Rectal smooth muscle tissue (tissue), 1 donor: ENCODE data around the gene CACNA1G.

Experiments used
- H3K27ac ChIP-seq: one replicate; pipeline ENCODE4 v1.7.0; 2013; ENCODE audit warnings: low read depth, low read length, inconsistent platforms
- H3K27me3 ChIP-seq: one replicate; pipeline ENCODE4 v1.7.0; 2013; ENCODE audit warnings: low read length; ENCODE audit not compliant: control insufficient read depth, insufficient read depth
- H3K36me3 ChIP-seq: one replicate; pipeline ENCODE4 v1.7.0; 2013; ENCODE audit warnings: low read length; ENCODE audit not compliant: control insufficient read depth, insufficient read depth
- H3K4me1 ChIP-seq: one replicate; pipeline ENCODE4 v1.7.0; 2013; ENCODE audit warnings: low read length; ENCODE audit not compliant: control insufficient read depth, insufficient read depth
- H3K4me3 ChIP-seq: one replicate; pipeline ENCODE4 v1.7.0; 2013; ENCODE audit warnings: low read length
- H3K9ac ChIP-seq: one replicate; pipeline ENCODE4 v1.7.0; 2013; ENCODE audit warnings: low read length

CACNA1G gene

DNA sequence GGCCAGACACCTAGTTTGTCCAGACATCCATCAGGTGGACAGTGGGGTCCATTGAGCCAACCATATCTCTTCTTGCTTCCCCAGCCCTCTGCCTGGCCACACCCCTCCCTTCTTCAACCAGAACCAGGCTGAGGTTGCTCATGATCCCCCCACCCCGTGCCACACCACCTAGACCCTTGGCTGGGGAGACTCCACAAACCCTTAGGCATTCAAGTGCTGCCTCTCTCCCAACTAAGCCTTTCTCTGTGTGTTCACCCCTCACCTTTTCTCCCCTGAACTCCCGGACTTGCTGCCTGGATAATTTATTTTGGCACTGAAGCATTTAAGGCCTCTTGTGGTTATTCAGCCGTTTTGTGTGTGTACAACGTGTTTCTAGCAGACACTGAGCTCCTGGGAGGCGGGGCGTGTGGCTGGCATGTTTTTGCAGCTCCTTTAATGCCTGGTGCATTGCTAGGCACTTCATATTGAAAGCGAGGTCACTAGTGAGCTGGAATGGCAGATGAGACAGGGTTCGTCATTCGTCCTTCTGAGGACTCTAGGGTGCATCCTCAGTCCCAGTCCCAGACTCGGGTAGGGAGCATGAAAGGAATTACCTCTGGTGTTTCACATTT is 28.7 kb downstream of the CACNA1G start:
- Histone ChIP-seq H3K27me3 (no peaks in the 10 kb centered on the region), H3K27ac (no peak overlapping the region), H3K4me3 (no peak overlapping the region), H3K9ac (no peak overlapping the region), H3K4me1 (peaks cover 11% of the 10 kb centered on the region), H3K36me3 (no peaks in the 10 kb centered on the region)

GRCh38 chr17:50590946-50591737 is 30.6 kb downstream of the CACNA1G start:
- H3K4me1 ChIP-seq = peaks cover 11% of the 10 kb centered on the region
- H3K4me3 ChIP-seq = no peak overlapping the region
- H3K36me3 ChIP-seq = no peaks in the 10 kb centered on the region
- no peaks in the 10 kb centered on the region for H3K27me3 ChIP-seq
- H3K27ac ChIP-seq = no peak overlapping the region
- no peak overlapping the region for H3K9ac ChIP-seq

GRCh38 chr17:50593321-50593720 is 32.8 kb downstream of the CACNA1G start:
- Histone ChIP-seq H3K9ac (no peak overlapping the region), H3K4me1 (peaks cover 11% of the 10 kb centered on the region), H3K27me3 (no peaks in the 10 kb centered on the region), H3K27ac (no peak overlapping the region), H3K4me3 (no peak overlapping the region), H3K36me3 (no peaks in the 10 kb centered on the region)

GRCh38 chr17:50594128-50594823 is 33.8 kb downstream of the CACNA1G start:
- Histone ChIP-seq H3K4me1 (peaks cover 4% of the 10 kb centered on the region), H3K36me3 (no peaks in the 10 kb centered on the region)

GRCh38 chr17:50594892-50595291 is 34.4 kb downstream of the CACNA1G start:
- Histone ChIP-seq H3K9ac (no peak overlapping the region), H3K27me3 (no peaks in the 10 kb centered on the region), H3K27ac (no peak overlapping the region), H3K4me3 (no peak overlapping the region), H3K4me1 (no peaks in the 10 kb centered on the region), H3K36me3 (no peaks in the 10 kb centered on the region)

More at GRCh38 chr17:50594128-50594823, 33.8 kb downstream of the CACNA1G start:
- Histone ChIP-seq H3K27me3 (no peaks in the 10 kb centered on the region), H3K9ac (no peak overlapping the region), H3K27ac (no peak overlapping the region), H3K4me3 (no peak overlapping the region)

DNA sequence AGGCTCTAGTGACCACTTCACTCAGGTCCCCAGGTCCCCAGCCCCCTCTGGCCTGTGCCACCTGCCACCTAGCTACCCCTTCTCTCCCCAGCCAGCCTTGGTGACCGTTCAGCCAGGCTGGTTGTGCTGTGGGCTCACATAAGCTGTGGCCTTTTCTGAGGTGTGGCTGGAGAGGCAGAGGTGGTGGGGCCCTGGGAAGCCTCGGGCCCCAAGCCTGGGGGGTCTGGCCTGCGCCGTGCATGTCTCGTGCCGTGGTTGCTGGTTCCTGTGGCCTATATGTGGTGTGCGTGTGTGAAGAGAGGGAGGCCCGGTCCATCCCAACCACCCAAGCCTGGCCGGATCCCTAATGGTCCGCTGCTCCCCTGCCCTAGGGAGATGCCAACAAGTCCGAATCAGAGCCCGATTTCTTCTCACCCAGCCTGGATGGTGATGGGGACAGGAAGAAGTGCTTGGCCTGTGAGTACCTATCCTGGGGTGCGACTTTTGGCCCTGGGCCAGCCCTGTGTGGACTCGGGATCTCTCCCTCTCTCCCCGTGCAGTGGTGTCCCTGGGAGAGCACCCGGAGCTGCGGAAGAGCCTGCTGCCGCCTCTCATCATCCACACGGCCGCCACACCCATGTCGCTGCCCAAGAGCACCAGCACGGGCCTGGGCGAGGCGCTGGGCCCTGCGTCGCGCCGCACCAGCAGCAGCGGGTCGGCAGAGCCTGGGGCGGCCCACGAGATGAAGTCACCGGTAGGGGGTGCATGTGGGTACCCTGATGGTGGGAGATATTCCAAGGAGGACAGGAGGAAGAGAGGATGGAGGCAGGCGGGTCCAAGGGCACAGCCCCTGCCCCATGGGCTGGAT is 35.9 kb downstream of the CACNA1G start:
- Histone ChIP-seq H3K27me3 (no peaks in the 10 kb centered on the region), H3K4me1 (no peaks in the 10 kb centered on the region), H3K27ac (no peak overlapping the region), H3K4me3 (no peak overlapping the region), H3K9ac (no peak overlapping the region), H3K36me3 (no peaks in the 10 kb centered on the region)

- Histone ChIP-seq H3K4me3 (no peak overlapping the region), H3K9ac (no peak overlapping the region), H3K27ac (no peak overlapping the region), H3K4me1 (no peaks in the 10 kb centered on the region), H3K36me3 (no peaks in the 10 kb centered on the region), H3K27me3 (no peaks in the 10 kb centered on the region)
Observed at GRCh38 chr17:50598487-50598886, 38.0 kb downstream of the CACNA1G start.

- H3K4me1 ChIP-seq = peaks cover 3% of the 10 kb centered on the region
- no peak overlapping the region for H3K4me3 ChIP-seq
Observed at GRCh38 chr17:50599606-50600005, 39.1 kb downstream of the CACNA1G start.

DNA sequence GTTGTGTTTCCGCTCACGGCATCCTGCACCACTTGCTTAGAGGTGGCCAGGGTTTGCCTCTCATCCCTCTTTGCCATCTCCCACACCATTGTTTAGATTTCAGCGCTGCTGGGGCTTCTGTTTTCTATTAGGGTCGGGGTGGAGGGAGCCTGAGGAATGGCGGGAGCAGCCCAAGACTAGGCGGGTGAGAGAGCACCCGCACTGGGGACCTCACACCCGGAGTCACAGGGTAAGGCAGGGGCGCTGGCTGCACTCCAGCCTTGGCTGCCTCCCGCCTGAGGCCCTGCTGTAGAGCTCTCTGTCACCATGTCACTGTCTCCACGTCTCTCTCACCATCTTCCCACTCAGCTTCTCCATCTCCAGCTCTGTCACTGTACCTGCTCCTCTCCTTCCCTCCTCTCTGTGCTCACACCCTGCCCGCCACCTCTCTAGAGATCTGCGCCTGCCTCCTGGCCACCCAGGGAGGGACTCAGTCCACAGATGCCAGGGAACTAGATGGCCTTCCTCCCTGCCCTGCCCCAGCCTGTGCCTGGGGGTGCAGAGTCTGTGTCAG is 41.4 kb downstream of the CACNA1G start:
- no peaks in the 10 kb centered on the region for H3K27me3 ChIP-seq
- no peak overlapping the region for H3K9ac ChIP-seq
- no peaks in the 10 kb centered on the region for H3K36me3 ChIP-seq
- peaks cover 6% of the 10 kb centered on the region for H3K4me1 ChIP-seq
- no peak overlapping the region for H3K4me3 ChIP-seq
- H3K27ac ChIP-seq = no peak overlapping the region

More at GRCh38 chr17:50599606-50600005, 39.1 kb downstream of the CACNA1G start:
- H3K9ac ChIP-seq = no peak overlapping the region
- no peaks in the 10 kb centered on the region for H3K36me3 ChIP-seq
- H3K27ac ChIP-seq = no peak overlapping the region
- no peaks in the 10 kb centered on the region for H3K27me3 ChIP-seq

DNA sequence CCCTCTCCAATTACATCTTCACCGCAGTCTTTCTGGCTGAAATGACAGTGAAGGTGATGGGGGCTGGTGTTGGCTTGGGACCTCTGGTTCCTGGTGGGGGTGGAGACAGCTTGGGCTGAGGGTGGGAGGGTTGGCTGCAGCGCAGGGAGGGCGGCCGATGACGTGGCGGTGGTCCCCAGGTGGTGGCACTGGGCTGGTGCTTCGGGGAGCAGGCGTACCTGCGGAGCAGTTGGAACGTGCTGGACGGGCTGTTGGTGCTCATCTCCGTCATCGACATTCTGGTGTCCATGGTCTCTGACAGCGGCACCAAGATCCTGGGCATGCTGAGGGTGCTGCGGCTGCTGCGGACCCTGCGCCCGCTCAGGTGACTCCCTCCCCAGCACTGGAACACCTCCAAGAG is 42.3 kb downstream of the CACNA1G start:
- peaks cover 6% of the 10 kb centered on the region for H3K4me1 ChIP-seq
- H3K36me3 ChIP-seq = no peaks in the 10 kb centered on the region
- no peaks in the 10 kb centered on the region for H3K27me3 ChIP-seq

DNA sequence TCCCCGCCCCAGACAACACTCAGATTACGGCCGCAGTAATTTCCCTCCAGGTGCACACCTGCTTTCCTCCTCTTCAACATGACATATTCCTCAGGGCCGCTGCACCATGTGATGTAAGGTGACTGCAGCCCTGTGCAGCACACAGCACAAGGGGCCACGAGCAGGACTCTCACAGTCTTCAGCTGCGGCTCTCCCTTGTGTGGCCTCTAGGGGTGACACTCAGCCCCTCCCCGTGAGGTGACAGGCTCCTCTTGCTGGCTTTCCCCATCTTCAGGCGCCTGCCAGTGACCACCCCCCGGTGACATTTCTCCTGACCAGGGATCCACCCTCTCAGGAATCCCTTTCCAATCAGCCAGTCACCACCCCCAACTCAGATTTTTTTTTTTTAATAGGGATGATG is 42.8 kb downstream of the CACNA1G start:
- Histone ChIP-seq H3K36me3 (no peaks in the 10 kb centered on the region), H3K27me3 (no peaks in the 10 kb centered on the region), H3K27ac (no peak overlapping the region), H3K4me3 (no peak overlapping the region), H3K9ac (no peak overlapping the region), H3K4me1 (peaks cover 6% of the 10 kb centered on the region)

More for the DNA sequence above, 42.3 kb downstream of the CACNA1G start:
- Histone ChIP-seq H3K9ac (no peak overlapping the region), H3K4me3 (no peak overlapping the region), H3K27ac (no peak overlapping the region)

DNA sequence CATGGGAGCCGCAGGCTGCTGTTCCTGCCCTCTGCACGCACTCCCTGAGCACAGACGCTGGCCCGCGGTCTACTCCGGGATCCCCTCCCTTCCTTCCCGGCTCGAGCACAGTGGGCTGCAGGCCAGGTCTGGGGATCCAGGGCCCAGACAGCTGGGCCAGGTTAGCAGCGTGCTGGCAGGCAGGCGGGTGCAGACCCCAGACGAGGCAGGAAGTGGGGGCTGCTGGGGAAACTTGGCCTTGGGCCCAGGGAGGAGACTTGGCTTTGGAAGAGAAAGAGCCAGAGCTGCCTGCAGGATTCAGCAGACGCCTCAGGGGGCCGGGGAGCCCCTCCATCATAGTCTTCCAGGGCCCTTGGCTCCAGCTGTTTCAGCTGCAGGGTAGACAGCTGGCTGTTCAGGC is 44.0 kb downstream of the CACNA1G start:
- Histone ChIP-seq H3K4me3 (no peak overlapping the region), H3K9ac (no peak overlapping the region), H3K4me1 (peaks cover 6% of the 10 kb centered on the region), H3K27ac (no peak overlapping the region), H3K36me3 (no peaks in the 10 kb centered on the region), H3K27me3 (no peaks in the 10 kb centered on the region)
